NCI-H748 treated with DMSO at 0.1 percent for 48 hours (cell line): ENCODE data around the gene TUT1.
"Not testable (repeated sequence)": the region's sequence is repeated elsewhere in the genome, so short reads cannot be mapped to it uniquely, and the experiment has no call there.

Experiments used
- DNase-seq: peaks from one replicate; lab custom pipeline; 2025; lab: John Stamatoyannopoulos, UW

TUT1 gene

GRCh38 chr11:62556108-62556874 lies 35.0 kb downstream of the TUT1 start:
- DNase-seq = no peak

- no peak for DNase-seq
Observed at GRCh38 chr11:62555464-62556107, 35.7 kb downstream of the TUT1 start.

- no peak for DNase-seq
Observed at GRCh38 chr11:62554387-62555167, 36.7 kb downstream of the TUT1 start.

DNA sequence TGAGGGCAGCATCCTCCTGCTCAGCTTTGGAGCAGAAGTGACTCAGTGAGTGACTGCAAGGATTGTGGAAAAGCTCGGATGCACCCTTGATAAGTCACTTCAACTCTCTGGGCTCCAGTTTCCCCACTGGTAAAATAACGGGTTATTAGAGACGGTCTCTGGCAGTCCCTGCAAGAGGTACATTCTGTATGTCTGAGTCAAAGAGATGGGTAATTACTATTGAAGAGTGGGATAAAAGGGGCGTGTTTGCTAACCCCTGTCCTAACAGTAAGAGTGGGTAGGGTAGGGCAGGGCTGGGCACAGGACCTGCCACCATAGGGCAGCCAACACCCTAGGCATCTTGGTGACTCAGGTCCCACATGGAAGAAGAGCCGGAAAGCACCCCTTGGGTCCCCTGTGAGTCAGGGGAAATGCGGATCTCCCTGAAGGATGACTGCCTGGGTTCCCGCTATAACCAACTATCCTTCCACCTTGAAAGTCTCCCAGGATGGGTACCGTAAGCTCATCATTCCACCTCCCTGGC lies 37.4 kb downstream of the TUT1 start:
- DNase-seq = no peak

GRCh38 chr11:62553080-62553838 lies 38.1 kb downstream of the TUT1 start:
- no peak for DNase-seq

GRCh38 chr11:62552485-62553079 lies 38.7 kb downstream of the TUT1 start:
- no peak for DNase-seq

DNA sequence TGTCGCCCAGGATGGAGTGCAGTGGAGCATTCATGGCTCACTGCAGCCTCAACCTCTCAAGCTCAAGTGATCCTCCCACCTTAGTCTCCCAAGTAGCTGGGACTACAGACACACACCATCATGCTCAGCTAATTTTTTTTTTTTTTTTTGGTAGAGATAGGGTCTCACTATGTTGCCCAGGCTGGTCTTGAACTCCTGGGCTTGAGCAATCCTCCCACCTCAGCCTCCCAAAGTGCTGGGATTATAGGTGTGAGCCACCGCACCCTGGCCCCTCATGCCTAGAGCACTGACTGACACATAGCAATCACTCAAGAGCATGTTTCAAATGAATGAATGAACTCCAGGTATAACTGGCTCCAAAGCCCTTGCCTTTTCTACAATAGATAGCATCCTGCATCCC lies 40.8 kb downstream of the TUT1 start:
- DNase-seq = not testable (repeated sequence)

DNA sequence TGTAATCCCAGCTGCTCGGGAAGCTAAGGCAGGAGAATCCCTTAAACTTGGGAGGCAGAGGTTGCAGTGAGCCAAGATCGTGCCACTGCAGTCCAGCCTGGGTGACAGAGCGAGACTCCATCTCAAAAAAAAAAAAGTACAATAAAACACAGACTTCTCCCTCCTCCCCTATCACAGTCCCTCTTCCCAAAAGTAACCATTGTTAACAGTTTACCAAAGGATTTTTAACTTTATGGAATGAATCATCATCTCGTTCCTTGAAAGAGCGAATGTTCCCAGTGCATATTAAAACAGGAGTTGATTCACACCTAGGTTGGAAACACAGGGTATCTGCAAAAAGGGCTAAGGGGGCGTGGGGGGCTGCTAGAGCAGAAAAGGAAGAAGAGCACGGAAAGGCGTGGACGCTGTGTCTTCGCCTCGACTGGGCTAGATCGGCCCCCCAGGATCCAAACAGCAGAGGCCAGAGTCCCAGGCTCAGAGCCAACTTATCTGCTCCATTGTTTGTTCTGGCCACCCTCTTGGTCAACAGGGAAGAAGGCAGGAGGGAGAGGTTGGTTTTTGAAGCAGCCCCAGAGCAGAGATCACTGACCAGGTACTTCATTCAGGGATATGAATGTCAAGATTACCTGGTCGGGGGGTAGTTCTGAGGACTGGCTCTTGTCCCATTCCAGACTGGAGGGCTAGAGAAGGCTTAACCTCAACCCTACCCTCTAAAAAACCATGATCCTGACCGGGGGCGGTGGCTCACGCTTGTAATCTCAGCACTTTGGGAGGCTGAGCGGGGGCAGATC lies 42.6 kb downstream of the TUT1 start:
- DNase-seq = no peak

DNA sequence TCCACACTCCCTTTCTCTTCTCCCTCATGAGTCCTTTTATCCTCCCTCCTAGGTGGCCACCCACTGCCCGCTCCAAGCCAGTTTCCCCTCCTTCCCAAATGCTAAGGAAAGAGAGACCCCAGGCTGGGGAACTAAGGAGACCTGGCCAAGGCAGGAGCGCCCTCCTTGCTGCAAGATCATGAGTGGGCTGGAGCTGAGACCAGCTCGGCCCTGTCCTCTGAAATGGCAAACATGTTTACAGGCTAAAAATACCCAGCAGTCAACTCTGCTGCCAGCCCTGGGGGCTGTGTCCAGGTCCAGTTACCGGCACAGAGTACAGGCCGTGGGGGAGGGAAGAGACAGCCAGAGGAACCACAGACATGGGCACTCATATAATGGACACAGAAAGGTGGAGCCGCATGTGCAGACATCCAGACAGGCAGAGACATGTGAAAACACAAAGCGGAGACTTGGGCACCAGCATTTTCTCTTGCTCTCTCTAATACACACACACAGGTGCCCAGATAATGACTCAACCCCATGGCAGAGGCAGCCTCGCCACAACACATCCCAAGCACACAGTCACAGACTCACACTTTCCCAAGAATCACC lies 43.5 kb downstream of the TUT1 start:
- DNase-seq = no peak

GRCh38 chr11:62546929-62547625 lies 44.2 kb downstream of the TUT1 start:
- no peak for DNase-seq

DNA sequence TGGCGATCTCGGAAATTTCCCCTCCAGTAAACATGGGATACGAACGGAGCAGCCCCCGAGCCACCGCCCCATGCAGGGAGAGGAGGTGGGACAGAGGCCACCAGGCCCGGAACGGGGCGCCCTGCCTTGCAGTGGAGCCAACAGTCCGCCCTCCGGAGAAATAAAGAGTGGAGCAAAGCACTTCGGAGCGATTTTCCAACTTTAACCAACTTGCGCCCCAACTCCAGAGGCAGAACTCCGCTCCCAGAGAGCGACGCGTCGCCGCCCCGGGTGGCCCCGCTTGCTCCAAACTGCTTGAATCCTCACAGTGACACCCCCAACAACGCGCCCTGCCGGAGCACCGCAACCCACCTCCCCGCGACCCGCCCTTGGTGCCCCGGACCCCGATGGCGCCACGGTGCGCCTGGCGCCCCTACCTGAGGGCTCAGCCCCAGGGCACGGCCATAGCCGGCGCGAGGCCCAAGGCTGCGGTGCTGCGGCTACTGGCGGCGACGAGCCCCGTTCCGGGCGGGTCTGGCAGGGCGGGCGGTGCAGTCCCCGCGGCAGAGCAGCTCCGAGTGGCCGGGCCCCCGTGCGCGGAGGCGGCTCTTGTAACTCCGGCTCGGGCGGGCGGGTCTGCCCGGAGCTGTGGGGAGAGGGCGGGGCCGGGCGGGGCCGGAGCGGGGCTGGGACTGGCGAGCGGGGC lies 44.9 kb downstream of the TUT1 start, which contains the start of gene AHNAK:
Gene AHNAK (minus strand): TSS at position 563 of the 685 bp plus-strand sequence. CDS start 10,708 bp downstream, outside the sequence.
- DNase-seq = peak; percentile 24

DNA sequence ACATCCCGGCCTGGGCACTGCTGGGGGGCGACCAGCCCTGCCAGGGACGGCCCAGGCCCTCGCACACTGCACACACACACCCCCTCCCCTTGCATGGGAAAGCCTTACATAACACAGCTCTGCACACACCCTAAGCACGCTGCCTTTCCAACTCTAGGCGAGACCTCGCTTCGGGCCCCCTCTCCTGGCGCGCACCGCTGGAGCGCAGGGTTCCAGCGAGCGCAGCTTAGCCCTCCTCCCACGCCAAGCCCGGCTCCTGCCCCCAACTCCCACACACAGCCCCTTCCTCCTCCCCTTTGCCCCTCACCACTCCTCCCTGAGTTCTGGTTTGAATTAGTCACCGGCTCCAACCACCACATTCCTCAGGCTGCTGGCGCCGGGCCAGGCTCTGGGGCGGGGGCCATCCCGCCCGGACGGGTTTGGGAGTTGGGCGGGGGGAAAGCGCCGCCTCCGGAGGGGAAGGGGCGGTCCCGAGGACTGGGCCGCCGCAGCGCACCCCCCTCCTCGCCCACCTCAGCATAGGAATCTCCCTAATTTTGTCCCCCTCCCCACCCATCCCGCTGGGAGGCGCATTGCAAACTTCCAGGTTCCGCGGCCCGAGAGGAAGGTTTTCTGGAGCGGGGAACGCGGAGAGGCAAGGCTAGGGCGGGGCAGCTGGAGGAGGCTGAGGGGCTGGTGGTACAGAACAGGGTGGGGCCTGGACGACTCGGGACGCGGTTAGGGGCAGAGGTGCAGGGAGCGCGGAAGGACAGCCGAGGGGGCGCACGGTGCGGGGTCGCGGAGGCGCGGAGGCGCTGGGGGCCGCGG lies 45.7 kb downstream of the TUT1 start:
- no peak for DNase-seq

DNA sequence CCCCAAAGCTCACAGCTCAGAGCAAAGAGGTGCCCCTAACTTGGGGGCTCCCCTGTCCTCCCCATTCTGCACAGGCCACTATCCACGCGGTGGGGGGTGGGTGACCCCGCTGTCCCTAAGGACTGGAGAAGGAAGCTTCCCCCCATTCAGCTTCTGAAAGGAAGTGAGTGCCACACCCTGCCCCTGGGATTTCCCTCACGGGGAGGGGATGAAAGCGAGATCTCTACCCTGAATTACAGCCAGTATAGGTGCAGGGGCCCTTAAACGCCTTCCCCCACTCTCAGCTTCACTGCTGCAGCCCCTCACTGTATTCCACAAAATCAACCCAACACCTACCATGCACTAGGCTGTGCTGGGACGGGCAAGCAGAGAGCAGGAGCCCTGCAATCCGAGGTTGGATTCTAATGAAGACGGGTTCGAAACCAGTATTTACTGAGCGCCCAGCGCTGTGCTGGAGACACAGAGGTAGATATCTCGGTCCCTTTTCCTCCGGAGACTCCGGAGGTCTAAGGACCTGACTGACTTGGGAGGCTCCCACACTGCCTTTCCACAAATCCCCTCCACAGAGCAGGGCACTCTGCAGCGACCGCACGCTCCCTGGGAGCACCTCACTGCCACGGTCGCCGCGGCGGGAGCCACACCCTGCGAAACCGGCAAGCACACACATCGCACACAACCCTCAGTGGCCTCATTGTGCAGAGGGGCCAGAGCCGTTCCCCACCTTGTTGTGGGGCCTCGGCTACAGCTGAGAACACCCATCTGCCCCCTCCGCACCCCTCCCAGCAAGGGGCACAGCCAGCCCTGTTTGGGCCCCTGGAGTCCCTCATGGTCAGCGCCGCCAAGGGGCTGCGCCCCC lies 46.5 kb downstream of the TUT1 start:
- DNase-seq = no peak

DNA sequence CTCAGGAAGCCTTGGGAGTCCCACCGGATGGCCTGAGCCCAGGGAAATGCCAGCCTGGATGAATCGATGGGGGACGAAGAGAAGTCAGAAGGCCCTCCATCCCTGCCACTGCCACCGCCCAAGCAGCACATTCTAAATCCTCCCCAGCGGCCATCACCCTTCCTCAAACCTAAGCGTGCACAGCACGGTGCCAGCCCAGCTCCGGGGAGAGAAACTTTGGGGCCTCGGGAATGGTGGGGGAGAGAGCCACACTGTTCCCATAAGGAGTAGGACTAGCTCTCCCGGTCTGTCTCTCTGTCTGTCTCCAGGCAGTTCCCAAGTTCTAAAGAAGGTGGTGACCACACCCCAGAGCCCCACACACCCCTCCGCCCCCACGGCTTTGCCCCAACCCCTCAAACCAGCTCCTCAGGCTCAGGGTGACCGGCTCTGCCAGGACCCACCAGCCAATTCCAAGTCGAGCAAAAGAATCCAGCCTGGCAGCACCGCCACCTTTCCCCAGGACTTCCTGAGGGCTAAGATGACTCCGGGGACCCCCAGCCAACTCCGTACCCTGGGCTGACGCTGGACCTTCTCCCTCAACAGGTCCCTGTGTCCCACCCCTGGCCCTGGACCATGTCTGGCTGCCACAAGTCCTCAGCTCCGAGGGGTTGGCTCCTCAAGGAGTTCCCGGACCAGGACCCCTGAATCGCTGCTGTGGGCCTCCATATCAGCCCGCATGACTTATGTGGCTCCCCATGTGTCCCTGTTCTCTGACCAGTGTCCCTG lies 47.5 kb downstream of the TUT1 start:
- DNase-seq = no peak

GRCh38 chr11:62542750-62543567 lies 48.4 kb downstream of the TUT1 start:
- DNase-seq = peak; percentile 38
